ENCODE data around the gene EDIL3.

EDIL3 gene

DNA sequence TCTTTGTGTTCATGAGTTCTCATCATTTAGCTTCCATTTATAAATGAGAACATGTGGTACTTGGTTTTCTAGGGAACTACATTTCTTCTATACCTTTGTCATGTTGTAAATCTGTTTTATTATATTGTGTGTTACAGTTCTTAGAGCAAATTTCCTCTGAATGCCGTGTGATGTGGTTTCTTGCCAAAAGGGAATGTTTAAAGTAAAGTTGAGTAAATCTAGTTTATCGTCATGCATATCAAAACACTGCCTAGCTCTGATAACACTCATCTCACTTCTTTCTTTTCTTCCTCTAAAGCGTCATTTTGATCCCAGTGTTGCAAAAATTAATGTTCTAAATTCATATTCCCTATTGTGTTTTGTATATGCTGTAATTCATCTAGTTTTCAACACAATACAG lies 368.6 kb downstream of the EDIL3 start:
- Histone ChIP-seq H3K4me3 (ENCODE audit: low read depth, low read length) (no peak overlapping the region), H3K27me3 (ENCODE audit: insufficient read depth, low read depth, severe bottlenecking) (no peaks in the 10 kb centered on the region), H3K36me3 (no peaks in the 10 kb centered on the region), H3K27ac (no peak overlapping the region), H3K9me3 (ENCODE audit: severe bottlenecking) (no peaks in the 10 kb centered on the region)
- DNase-seq, result no peak
- TF ChIP-seq, protein P1, sequence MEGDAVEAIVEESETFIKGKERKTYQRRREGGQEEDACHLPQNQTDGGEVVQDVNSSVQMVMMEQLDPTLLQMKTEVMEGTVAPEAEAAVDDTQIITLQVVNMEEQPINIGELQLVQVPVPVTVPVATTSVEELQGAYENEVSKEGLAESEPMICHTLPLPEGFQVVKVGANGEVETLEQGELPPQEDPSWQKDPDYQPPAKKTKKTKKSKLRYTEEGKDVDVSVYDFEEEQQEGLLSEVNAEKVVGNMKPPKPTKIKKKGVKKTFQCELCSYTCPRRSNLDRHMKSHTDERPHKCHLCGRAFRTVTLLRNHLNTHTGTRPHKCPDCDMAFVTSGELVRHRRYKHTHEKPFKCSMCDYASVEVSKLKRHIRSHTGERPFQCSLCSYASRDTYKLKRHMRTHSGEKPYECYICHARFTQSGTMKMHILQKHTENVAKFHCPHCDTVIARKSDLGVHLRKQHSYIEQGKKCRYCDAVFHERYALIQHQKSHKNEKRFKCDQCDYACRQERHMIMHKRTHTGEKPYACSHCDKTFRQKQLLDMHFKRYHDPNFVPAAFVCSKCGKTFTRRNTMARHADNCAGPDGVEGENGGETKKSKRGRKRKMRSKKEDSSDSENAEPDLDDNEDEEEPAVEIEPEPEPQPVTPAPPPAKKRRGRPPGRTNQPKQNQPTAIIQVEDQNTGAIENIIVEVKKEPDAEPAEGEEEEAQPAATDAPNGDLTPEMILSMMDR (IDR thresholded peaks at IDR 0.05; ENCODE audit: low read depth, low read length), result no peak

DNA sequence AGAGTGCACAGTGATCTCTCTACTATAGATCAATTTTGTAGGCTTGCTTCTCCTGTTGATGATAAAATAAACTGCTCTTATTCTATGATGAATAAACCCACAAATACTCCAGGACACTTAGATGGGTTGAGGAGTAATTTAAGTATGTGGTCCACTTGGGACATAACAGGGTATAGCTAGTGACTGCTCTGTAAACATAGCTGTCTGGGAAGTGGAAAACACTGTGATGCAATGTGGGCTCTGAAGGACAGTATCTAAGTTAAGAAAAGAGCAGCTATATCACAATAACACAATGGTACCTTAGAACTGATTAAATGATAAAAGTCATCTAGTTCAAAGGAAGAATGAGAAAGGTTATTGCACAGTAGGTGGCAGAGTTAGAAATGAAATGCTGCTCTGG lies 369.7 kb downstream of the EDIL3 start:
- H3K27me3 ChIP-seq (ENCODE audit: insufficient read depth, low read depth, severe bottlenecking), result no peaks in the 10 kb centered on the region

DNA sequence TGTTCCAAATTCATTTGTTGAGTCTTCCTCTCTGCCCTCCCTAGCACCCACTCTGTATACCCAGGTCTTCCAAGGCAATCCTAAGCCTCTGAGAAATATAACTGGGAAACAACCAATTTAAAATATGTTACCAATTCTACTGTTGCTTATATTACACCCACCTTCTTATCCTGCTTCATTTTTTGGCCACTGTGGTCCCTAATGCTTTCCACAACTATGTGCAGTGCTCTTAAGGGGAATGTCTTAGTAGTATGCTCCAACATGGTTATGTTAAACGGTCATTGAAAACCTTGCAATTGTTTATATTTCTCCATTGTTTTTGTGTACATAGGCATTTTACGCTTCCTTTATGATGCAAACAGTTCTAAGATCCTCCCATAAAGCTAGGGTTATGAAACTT lies 390.9 kb downstream of the EDIL3 start:
- DNase-seq, result no peak
- no peaks in the 10 kb centered on the region for H3K9me3 ChIP-seq (ENCODE audit: severe bottlenecking)
- no peaks in the 10 kb centered on the region for H3K27me3 ChIP-seq (ENCODE audit: insufficient read depth, low read depth, severe bottlenecking)
- TF ChIP-seq, protein P1 (IDR thresholded peaks at IDR 0.05; ENCODE audit: low read depth, low read length), result no peak
- no peaks in the 10 kb centered on the region; the same call in 1 of the 2 replicates for H3K36me3 ChIP-seq
- no peak overlapping the region for H3K27ac ChIP-seq
- no peak overlapping the region for H3K4me3 ChIP-seq (ENCODE audit: low read depth, low read length)

More for the DNA sequence above, 369.7 kb downstream of the EDIL3 start:
- no peak overlapping the region for H3K4me3 ChIP-seq (ENCODE audit: low read depth, low read length)
- no peak overlapping the region for H3K27ac ChIP-seq
- no peak for DNase-seq
- TF ChIP-seq, protein P1 (IDR thresholded peaks at IDR 0.05; ENCODE audit: low read depth, low read length), result no peak
- no peaks in the 10 kb centered on the region for H3K36me3 ChIP-seq
- no peaks in the 10 kb centered on the region for H3K9me3 ChIP-seq (ENCODE audit: severe bottlenecking)

DNA sequence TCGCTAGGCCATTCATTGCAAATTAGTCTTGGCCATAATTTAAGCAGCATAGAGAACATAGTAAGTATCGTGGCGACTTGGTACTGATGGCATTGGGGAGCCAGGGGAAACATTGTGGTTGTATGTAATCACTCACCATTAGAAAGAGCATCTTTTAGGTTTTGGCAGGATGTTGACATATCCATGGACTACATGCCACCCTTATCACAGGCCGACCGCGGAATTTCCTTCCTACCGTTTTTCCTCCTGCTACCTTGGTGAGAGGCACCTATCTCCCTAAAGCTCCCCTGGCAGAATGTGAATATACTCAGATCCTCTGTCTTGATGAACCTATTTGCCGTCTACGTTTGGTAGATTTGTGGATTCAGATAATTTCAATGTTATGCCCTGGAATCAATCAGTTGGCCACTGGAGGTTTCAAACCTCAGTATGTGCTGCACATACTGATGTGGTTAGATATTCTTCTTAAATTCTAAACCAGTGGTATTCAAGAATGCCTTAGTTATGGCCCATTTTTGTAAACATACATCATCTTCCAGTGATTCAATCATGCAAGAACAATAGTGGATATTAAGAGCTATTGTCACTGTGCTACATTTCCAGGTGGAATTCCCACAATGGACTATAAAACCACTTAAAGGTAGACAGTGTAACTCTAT lies 393.0 kb downstream of the EDIL3 start:
- no peak for DNase-seq
- TF ChIP-seq, protein P1 (IDR thresholded peaks at IDR 0.05; ENCODE audit: low read depth, low read length), result no peak

DNA sequence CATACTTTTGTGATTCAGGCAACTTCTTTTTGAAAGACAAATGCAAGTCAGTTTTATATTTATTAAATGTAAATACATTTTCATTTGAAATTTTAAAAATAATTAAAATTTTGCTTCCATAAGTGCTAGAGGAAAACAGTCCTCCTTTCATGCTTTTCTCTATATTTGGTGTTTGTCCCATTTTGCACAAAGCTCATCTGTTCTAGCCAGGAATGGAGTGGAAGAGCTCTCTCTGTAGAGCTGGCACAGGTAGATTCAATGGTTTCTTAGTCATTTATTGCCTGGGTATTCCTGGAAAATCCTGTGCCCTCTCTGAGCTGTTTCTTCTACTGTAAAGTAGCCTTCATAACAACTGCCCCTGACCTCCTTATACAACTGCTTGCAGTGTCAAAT lies 396.4 kb downstream of the EDIL3 start:
- no peak for DNase-seq
- no peaks in the 10 kb centered on the region for H3K27me3 ChIP-seq (ENCODE audit: insufficient read depth, low read depth, severe bottlenecking)
- no peaks in the 10 kb centered on the region for H3K36me3 ChIP-seq
- H3K9me3 ChIP-seq (ENCODE audit: severe bottlenecking), result no peaks in the 10 kb centered on the region
- no peak overlapping the region for H3K4me3 ChIP-seq (ENCODE audit: low read depth, low read length)
- H3K27ac ChIP-seq, result no peak overlapping the region
- TF ChIP-seq, protein P1 (IDR thresholded peaks at IDR 0.05; ENCODE audit: low read depth, low read length), result no peak

More for the DNA sequence above, 393.0 kb downstream of the EDIL3 start:
- no peak overlapping the region for H3K27ac ChIP-seq
- H3K4me3 ChIP-seq (ENCODE audit: low read depth, low read length), result no peak overlapping the region
- H3K9me3 ChIP-seq (ENCODE audit: severe bottlenecking), result no peaks in the 10 kb centered on the region
- no peaks in the 10 kb centered on the region for H3K27me3 ChIP-seq (ENCODE audit: insufficient read depth, low read depth, severe bottlenecking)
- no peaks in the 10 kb centered on the region; the same call in 1 of the 2 replicates for H3K36me3 ChIP-seq

All from WERI-Rb-1 (cell line).